Fibroblast of skin of abdomen (primary cell): ENCODE measurements around the gene OR3A2.
"Not testable (repeated sequence)": the region's sequence is repeated elsewhere in the genome, so short reads cannot be mapped to it uniquely, and the experiment has no call there.

Source experiments
- DNase-seq: peaks from one replicate; pipeline ENCODE4 v3.0.0-alpha.2; 2013

OR3A2 gene

DNA sequence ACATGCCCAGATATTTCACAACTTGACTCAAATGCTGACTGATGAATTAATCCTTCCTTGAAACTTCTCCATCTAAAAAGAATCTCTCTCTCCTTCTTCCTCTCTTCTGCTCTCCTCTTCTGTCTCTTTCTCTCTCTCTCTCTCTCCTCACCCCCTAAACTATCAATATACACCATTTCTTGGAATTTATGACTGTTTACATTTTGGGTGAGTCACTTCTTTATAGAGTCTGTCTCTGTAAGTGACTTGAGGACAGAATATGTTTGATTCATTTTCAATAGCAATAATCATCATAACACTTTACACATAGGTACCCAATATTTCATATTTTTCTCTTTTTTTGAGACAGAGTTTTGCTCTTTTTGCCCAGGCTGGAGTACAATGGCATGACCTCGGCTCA lies 103.2 kb downstream of the OR3A2 start:
- DNase-seq: no peak

DNA sequence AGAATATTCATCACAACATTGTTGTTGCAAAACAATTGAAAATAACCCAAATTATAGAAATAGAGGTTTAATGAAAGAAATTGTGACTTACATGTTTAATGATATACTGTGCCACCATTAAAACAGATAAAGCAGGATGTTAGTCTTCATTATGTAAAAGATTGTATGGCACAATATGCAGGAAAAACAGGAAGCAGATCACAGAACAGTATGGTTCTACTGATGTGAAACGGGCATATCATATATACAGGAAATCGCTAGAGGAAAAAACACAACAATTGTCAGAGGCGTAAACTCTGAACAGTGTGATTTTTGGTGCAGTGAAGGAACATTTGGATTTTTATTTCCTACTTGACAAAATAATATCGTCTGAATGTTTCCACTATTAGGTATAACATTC lies 110.0 kb downstream of the OR3A2 start:
- no peak for DNase-seq

DNA sequence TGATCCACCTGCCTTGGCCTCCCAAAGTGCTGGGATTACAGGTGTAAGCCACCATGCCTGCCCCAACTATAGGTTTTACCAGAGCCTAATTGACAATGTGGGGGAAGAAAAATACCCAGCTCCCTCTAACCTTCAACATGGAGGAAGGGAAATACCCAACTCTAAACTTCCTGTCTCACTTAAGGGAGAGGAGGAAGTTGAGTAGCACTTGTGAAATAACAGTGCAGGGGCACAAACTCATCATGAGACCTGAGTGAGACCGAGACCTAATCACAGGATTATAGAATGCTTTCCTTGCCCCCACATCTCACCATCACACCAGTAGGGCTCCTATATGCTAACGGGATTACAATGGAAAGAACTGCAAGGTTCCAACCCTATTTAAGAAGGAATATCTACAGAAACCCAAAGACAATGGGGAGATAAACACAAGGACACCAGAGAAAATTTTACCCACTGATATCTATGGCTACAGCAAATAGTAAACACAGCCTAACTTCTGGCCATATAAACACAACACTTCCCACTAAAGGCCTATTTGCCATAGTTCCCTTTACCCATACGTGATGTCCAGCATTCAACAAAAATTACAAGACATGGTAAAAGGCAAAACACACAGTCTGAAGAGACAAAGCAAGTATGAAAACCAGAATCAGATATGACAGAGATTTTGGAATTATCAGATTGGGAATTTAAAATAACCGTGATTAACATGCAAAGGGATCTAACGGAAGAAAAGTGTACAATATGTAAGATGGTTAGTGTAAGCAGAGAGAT lies 114.8 kb downstream of the OR3A2 start:
- DNase-seq: no peak

DNA sequence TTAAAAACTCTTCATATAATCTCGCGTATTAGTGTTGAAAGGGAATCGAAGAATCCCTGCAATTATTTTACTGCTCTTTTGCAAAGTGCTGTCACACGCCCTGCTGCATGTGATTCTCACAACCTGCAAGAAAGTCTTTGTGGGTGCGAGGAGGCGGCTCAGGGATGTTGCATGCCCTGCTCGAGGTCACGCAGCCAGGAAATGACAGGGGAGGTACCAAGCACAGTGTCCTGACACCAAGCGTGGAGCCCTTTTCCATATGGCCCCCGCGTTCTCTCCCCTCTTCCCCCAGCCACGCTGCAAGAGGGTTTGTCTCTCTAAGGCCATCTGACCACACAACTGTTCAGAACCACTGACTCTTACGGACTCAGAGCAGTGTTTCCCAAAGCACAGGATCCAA lies 125.5 kb downstream of the OR3A2 start:
- DNase-seq: no peak

DNA sequence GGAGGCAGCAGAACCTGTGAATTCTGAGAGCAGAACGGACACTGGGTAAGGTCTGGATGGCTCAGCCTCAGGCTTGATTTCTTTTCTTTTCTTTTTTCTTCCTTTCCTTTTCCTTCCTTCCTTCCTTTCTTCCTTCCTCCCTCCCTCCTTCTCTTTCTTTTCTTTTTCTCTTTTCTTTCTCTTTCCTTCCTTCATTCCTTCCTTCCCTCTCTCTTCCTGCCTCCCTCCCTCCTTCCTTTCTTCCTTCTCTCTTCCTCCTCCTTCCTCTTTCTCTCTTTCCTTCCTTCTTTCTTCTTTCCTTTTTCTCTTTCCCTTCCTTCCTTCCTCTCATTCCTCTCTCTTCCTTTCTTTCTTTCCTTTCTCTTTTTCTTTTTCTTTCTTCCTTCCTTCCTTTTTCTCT lies 125.9 kb downstream of the OR3A2 start:
- no peak for DNase-seq

DNA sequence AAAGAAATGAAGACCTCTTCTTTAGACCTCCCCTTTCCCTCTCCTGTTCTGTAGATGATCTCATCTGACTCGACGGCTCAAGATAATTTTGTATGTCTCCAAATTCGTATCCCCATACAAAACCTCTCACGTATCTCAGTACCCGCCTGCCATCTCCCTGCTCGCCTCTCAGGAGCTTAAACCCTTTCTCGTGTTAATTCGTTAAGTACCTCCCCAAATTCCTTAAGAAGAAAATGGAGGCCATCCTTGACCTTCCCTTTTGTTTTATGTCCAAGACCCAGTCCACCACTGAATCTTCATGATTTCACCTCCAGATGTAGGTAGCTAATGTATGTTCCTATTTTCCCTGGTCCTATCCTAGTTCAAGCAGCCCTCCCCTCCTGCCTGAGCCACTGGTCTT lies 129.5 kb downstream of the OR3A2 start:
- no peak for DNase-seq

DNA sequence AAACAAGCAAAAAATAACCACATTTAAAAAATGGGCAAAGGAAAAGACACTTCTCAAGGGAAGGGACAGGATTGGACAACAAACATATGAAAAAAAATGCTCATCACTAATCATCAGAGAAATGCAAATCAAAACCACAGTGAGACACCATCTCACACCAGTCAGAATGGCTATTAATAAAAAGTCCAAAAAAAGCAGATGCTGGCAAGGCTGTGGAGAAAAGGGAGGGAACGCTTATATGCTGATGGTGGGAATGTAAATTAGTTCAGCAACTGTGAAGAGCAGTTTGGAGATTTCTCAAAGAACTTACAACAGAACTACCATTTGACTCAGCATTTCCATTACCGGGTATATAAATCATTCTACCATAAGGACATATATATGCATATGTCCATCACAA lies 137.1 kb downstream of the OR3A2 start:
- DNase-seq: not testable (repeated sequence)

DNA sequence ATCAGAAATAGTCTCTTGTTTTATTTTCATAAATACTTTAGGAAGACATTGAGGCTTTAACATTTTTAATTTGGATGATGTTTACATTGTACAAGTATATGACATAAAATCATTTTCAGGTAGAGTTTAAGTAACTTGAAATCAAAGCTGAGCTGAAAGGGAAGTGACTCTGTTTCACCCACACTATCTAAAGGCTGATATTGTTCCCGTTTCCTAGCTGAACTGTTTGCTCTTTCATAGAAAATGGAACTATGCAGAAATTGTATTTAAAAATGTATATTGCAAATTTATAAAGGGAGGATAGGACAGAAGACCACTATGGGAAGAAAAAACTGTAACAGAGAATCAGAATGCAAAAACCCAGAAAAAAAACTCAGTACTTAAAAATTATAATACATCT lies 141.3 kb downstream of the OR3A2 start:
- not testable (repeated sequence) for DNase-seq

DNA sequence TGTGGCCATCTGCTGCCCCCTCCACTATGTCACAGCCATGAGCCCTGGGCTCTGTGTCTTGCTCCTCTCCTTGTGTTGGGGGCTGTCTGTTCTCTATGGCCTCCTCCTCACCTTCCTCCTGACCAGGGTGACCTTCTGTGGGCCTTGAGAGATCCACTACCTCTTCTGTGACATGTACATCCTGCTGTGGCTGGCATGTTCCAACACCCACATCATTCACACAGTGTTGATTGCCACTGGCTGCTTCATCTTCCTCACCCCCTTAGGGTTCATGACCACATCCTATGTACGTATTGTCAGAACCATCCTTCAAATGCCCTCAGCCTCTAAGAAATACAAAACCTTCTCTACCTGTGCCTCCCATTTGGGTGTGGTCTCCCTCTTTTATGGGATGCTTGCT lies 145.1 kb downstream of the OR3A2 start:
- DNase-seq: not testable (repeated sequence)

DNA sequence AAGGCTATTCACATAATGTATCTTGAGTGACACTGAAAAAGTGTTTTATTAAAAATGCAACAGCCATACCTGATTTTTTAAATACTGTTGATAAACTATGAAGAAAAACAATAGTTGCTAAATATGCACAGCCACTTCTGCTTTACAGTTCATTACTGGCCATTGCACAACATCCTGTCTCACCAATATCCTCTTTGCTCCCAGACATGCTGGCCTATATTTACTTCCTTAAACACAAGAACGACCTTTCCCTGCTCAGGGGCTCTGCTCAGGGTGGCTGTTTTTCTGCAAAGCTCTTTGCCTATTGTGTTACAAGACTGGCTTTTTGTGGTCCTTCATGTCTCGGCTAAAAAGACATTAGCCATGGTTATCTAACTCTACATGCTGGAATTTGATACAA lies 147.4 kb downstream of the OR3A2 start:
- not testable (repeated sequence) for DNase-seq

DNA sequence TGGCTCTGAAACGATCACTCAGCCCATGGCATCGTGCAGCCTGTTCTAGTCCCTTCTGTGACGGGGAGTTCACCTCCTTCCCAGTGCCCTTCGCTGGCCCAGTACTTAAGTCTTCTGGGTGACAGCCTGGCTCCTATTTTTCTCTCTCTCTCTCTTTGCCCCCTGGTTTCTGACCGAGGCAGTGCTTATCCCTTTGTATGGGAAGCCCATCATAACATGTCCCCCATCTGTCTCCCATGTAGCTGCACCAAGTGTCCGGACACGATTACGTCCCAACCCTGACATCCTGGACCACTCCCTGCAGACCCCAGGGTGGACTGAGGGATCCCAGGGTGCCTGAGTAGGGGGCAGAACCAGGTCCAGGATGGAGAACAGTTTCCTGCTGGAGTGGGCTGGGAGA lies 153.8 kb downstream of the OR3A2 start:
- DNase-seq: not testable (repeated sequence)
